Measurements from ENCODE around the gene CHST11.

DNA sequence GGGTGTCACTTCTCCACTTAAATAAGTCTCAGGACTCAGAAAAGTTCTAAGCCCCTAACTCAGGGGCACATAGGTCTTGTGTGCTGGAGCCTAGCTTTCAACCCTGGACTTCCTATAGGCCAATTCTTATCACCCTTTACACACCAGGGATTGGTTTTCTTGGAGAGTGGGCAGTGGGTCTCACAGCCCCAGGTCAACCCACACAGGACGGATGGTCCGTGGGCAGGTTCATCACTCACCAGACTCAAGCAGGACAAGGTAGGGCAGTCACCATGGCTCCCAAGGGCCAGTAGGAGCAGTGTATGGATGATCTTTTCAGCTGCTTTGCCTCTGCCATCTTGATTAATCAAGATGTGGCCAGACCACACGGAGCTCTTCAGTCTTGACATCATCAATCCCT lies 268.9 kb downstream of the CHST11 start:
- TF ChIP-seq ZNF274 (IDR thresholded peaks at IDR 0.05; ENCODE audit: low read depth, low read length) (no peak), SUZ12 (IDR thresholded peaks at IDR 0.05; ENCODE audit: extremely low read depth, insufficient read depth, insufficient read length) (no peak)

All from NT2/D1 (cell line).